ENCODE results near the gene KMT5B.

KMT5B gene

DNA sequence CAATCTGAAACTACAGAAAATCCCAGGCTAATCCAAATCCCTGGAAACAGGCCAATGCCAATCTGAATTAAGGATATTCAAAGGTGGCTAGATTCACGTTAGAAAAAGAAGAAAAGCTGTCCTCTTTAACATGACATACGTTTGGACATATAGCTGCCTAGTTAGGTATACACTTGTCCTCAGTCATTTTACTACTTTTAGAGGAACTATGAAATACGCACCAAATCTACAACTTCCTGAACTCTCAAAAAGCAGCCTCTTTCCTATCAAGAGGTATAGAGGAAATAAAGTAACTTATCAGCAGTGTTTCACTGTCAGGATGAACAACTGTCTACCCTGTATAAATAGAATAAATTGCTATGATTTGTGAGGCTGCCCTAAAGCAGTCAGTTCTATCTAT, 24.0 kb downstream of the KMT5B start:
- no peak for DNase-seq
- no peaks in the 10 kb centered on the region for H3K4me1 ChIP-seq
- H3K27me3 ChIP-seq: no peaks in the 10 kb centered on the region
- no peak overlapping the region for H3K4me3 ChIP-seq (ENCODE audit: low read depth, low read length)
- H3K9me3 ChIP-seq: no peaks in the 10 kb centered on the region
- H3K36me3 ChIP-seq: peaks cover 27% of the 10 kb centered on the region
- TF ChIP-seq, protein P1, sequence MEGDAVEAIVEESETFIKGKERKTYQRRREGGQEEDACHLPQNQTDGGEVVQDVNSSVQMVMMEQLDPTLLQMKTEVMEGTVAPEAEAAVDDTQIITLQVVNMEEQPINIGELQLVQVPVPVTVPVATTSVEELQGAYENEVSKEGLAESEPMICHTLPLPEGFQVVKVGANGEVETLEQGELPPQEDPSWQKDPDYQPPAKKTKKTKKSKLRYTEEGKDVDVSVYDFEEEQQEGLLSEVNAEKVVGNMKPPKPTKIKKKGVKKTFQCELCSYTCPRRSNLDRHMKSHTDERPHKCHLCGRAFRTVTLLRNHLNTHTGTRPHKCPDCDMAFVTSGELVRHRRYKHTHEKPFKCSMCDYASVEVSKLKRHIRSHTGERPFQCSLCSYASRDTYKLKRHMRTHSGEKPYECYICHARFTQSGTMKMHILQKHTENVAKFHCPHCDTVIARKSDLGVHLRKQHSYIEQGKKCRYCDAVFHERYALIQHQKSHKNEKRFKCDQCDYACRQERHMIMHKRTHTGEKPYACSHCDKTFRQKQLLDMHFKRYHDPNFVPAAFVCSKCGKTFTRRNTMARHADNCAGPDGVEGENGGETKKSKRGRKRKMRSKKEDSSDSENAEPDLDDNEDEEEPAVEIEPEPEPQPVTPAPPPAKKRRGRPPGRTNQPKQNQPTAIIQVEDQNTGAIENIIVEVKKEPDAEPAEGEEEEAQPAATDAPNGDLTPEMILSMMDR (IDR thresholded peaks at IDR 0.05; ENCODE audit: low read depth, low read length): no peak

GRCh38 chr11:68186061-68186460, 27.0 kb downstream of the KMT5B start:
- H3K27me3 ChIP-seq: no peaks in the 10 kb centered on the region
- TF ChIP-seq, protein P1 (IDR thresholded peaks at IDR 0.05; ENCODE audit: low read depth, low read length): no peak
- no peak overlapping the region for H3K4me3 ChIP-seq (ENCODE audit: low read depth, low read length)
- no peaks in the 10 kb centered on the region for H3K4me1 ChIP-seq
- no peak for DNase-seq
- no peaks in the 10 kb centered on the region for H3K9me3 ChIP-seq
- peaks cover 48% of the 10 kb centered on the region for H3K36me3 ChIP-seq

DNA sequence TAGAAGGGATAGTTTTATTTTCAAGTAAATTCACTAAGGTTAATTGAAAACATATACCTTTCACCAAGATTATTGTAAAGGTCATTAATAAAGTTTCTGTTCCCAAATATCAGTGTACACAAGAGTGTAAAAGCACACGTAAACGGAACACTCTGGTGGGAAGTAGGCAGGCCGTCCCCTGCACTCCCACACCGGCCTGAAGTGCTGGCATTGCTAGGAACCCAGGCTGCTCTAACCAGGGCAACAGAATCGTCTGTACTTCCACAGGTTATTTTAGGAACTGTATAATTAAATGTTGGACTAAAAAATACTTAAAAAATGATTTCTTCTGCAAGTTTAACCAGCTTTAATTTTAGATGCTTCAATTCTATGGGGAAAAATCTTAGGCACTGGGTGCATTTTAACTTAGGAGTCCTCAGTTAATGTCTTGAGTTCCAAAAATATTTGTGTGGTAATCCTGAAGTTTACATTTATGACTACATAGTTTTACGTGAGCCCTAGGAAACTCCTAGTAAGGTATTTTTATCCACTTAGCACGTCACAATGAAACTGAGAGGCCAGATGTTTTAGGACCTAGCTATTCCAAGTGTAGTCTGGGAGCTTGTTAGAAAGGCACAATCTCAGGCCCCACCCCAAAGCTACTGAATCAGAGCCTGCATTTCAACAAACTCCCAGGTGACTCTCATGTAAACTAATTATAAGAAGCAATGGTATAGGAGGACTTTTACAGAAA, 31.2 kb downstream of the KMT5B start:
- H3K27me3 ChIP-seq: no peaks in the 10 kb centered on the region
- no peaks in the 10 kb centered on the region for H3K4me1 ChIP-seq
- H3K4me3 ChIP-seq (ENCODE audit: low read depth, low read length): no peak overlapping the region
- peaks cover 67% of the 10 kb centered on the region for H3K36me3 ChIP-seq
- TF ChIP-seq, protein P1 (IDR thresholded peaks at IDR 0.05; ENCODE audit: low read depth, low read length): no peak
- H3K9me3 ChIP-seq: no peaks in the 10 kb centered on the region
- DNase-seq: no peak

DNA sequence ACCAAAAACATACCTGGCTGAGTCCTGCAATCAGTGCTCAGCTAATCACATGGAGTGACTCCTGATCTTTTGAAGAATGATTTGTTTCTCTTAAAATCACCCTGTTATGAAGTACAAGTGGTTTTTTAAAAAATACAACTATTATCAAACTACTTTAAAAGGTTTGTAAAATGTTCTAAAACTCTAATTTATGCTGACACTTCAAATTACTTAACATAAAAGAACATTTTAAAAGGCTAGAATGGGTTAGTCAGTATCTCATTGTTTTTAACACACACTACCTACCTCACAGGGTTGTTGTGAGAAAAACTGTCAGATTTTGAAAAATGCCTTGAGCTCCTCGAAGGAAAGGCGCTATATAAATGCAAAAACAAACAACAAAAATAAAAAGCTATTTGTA, 33.2 kb downstream of the KMT5B start:
- Histone ChIP-seq H3K4me1 (no peaks in the 10 kb centered on the region), H3K27me3 (no peaks in the 10 kb centered on the region), H3K4me3 (ENCODE audit: low read depth, low read length) (no peak overlapping the region), H3K9me3 (no peaks in the 10 kb centered on the region), H3K36me3 (peaks cover 59% of the 10 kb centered on the region)
- TF ChIP-seq, protein P1 (IDR thresholded peaks at IDR 0.05; ENCODE audit: low read depth, low read length): no peak
- no peak for DNase-seq

DNA sequence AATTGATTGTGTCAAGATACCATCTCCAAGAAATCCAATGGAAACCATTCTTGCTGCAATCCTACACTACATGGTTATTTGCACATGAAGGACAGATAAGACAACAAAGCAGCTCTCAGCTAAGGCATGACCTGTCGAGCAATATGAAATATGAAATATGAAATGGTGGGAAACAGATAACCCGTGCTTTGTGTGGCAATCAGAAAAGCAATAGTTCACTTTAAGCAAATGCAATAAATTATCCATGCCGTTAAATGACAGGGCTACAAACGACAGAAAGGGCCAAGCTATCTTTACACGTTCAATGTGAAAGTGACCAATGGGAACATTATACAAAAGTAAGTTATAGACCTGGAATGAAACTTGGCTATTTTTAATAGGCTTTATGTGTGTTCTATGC, 35.2 kb downstream of the KMT5B start:
- no peak for DNase-seq
- TF ChIP-seq, protein P1 (IDR thresholded peaks at IDR 0.05; ENCODE audit: low read depth, low read length): no peak
- Histone ChIP-seq H3K4me1 (no peaks in the 10 kb centered on the region), H3K36me3 (peaks cover 67% of the 10 kb centered on the region), H3K9me3 (no peaks in the 10 kb centered on the region), H3K27me3 (no peaks in the 10 kb centered on the region), H3K4me3 (ENCODE audit: low read depth, low read length) (no peak overlapping the region)

- Histone ChIP-seq H3K4me1 (no peaks in the 10 kb centered on the region), H3K36me3 (peaks cover 82% of the 10 kb centered on the region), H3K9me3 (no peaks in the 10 kb centered on the region), H3K27me3 (no peaks in the 10 kb centered on the region), H3K4me3 (ENCODE audit: low read depth, low read length) (no peak overlapping the region)
- no peak for DNase-seq
- TF ChIP-seq, protein P1 (IDR thresholded peaks at IDR 0.05; ENCODE audit: low read depth, low read length): no peak
These were observed 39.2 kb downstream of the KMT5B start for GRCh38 chr11:68173926-68174325.

Data from BE2C (cell line).